EH (cell line): ENCODE data around the gene OR10A3.
"Not testable (repeated sequence)": the region's sequence is repeated elsewhere in the genome, so short reads cannot be mapped to it uniquely, and the experiment has no call there.

Experiments used
- DNase-seq: peaks from one replicate; pipeline ENCODE4 v3.0.0-alpha.2; 2015; ENCODE audit warnings: low read depth

The OR10A3 gene

GRCh38 chr11:7941608-7942007 is at the start of gene OR10A3:
Gene OR10A3, minus strand, starts transcription at chr11:7941708. Its CDS starts 2,188 bp downstream, at chr11:7939520.
- no peak for DNase-seq

- DNase-seq, result not testable (repeated sequence)
Measured at GRCh38 chr11:7987560-7987883, 46.0 kb upstream of the OR10A3 start.

GRCh38 chr11:7986768-7987559 is 45.5 kb upstream of the OR10A3 start, which contains the start of gene EIF3F:
Gene EIF3F, plus strand, starts transcription at chr11:7987337. Its CDS starts 16 bp downstream, at chr11:7987353.
- DNase-seq, result peak; percentile 99

- DNase-seq, result no peak
Measured at GRCh38 chr11:7983832-7984590, 42.5 kb upstream of the OR10A3 start.

GRCh38 chr11:7982582-7983119 is 41.1 kb upstream of the OR10A3 start:
- DNase-seq, result no peak

GRCh38 chr11:7981619-7982157 is 40.2 kb upstream of the OR10A3 start:
- no peak for DNase-seq

- peak; percentile 92 for DNase-seq
Measured at GRCh38 chr11:7977232-7977917, 35.9 kb upstream of the OR10A3 start.

GRCh38 chr11:7974668-7975067 is 33.2 kb upstream of the OR10A3 start:
- DNase-seq, result peak; percentile 62

GRCh38 chr11:7973011-7973410 is 31.5 kb upstream of the OR10A3 start:
- DNase-seq, result peak; percentile 51

GRCh38 chr11:7971846-7972245 is 30.3 kb upstream of the OR10A3 start:
- DNase-seq, result no peak

- peak; percentile 94 for DNase-seq
Measured at GRCh38 chr11:7969756-7970646, 28.5 kb upstream of the OR10A3 start.

GRCh38 chr11:7968686-7969085 is 27.2 kb upstream of the OR10A3 start:
- peak; percentile 80 for DNase-seq

GRCh38 chr11:7967826-7968225 is 26.3 kb upstream of the OR10A3 start:
- DNase-seq, result peak; percentile 63

GRCh38 chr11:7967097-7967496 is 25.6 kb upstream of the OR10A3 start:
- no peak for DNase-seq

- peak; percentile 94 for DNase-seq
Measured at GRCh38 chr11:7965386-7965785, 23.9 kb upstream of the OR10A3 start, which contains the start of gene NLRP10. Gene NLRP10, minus strand, starts transcription at chr11:7965447. Its CDS starts 1,952 bp downstream, at chr11:7963495.

- DNase-seq, result peak; percentile 85
Measured at GRCh38 chr11:7964873-7965272, 23.4 kb upstream of the OR10A3 start.

GRCh38 chr11:7964261-7964660 is 22.8 kb upstream of the OR10A3 start:
- DNase-seq, result no peak

- DNase-seq, result no peak
Measured at GRCh38 chr11:7955191-7955590, 13.7 kb upstream of the OR10A3 start.

GRCh38 chr11:7949934-7950333 is 8.4 kb upstream of the OR10A3 start:
- no peak for DNase-seq

GRCh38 chr11:7944123-7944522 is 2.6 kb upstream of the OR10A3 start:
- DNase-seq, result no peak

GRCh38 chr11:7941146-7941545 is 362 bp downstream of the OR10A3 start:
- DNase-seq, result no peak
